ENCODE results near the gene GPR142.
A peak's percentile ranks its signal among the peaks of the same experiment; 100 is the strongest.

The GPR142 gene

DNA sequence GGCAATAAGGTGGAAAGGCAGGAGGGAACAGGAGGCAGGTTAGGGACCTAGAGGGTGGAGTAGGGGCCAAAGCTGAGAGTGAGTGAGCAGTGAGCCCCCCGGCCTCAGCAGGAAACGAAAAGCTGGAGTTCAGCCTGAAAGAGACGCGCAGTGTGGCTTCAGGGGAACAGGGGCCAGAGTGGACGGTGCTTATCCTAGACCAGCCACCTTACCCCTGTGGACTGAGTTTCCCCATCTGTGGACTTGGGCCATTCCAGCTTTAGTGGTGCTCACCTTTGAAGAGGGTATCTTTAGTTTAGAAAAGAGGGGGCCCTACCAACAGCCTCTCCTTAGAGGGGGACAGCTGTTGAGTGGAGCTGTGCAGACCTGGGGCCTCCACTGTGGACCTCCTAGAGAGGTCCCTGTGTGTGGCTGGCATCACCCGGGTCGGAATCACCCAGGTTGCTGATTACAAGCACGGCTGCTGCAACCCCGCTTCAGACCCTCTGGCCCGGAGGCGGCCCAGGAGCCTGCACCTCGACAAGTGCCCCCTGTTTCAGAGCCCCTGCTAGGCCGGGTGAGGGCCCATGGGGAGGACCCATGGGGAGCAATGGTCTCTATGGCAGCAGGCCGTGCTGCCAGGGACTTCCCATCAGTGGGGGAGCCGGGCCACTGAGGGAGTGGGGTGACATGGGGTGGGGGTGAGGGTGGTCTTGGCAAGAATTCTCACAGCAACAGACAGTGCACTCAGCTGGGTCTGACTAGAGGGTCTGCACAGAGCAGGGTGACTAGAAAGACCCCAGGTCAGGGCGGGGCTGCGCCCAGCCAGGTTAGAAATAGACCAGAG lies 2.6 kb downstream of the GPR142 start:
- no peak for DNase-seq (ENCODE audit: low read depth)

DNA sequence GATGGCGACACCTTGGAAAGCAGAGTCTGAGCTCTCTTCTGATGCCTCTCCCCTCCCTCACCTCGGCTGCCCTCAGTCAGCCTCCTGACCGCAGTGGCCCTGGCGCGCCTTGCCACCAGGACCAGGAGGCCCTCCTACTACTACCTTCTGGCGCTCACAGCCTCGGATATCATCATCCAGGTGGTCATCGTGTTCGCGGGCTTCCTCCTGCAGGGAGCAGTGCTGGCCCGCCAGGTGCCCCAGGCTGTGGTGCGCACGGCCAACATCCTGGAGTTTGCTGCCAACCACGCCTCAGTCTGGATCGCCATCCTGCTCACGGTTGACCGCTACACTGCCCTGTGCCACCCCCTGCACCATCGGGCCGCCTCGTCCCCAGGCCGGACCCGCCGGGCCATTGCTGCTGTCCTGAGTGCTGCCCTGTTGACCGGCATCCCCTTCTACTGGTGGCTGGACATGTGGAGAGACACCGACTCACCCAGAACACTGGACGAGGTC lies 4.4 kb downstream of the GPR142 start:
- DNase-seq (ENCODE audit: low read depth): no peak

DNA sequence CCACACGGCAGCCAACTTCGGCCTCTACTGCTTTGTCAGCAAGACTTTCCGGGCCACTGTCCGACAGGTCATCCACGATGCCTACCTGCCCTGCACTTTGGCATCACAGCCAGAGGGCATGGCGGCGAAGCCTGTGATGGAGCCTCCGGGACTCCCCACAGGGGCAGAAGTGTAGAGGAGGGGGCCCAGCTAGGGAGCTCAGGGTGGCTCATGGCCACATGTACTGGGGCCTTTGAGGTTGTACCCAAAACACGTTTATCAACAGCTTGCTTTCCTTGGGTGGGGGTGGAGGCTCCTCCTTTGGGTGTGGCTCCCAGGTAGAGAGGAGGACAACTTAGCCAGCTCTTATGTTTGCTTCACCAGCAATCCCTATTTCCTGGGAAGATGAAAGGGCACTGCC lies 5.1 kb downstream of the GPR142 start:
- DNase-seq (ENCODE audit: low read depth): no peak

DNA sequence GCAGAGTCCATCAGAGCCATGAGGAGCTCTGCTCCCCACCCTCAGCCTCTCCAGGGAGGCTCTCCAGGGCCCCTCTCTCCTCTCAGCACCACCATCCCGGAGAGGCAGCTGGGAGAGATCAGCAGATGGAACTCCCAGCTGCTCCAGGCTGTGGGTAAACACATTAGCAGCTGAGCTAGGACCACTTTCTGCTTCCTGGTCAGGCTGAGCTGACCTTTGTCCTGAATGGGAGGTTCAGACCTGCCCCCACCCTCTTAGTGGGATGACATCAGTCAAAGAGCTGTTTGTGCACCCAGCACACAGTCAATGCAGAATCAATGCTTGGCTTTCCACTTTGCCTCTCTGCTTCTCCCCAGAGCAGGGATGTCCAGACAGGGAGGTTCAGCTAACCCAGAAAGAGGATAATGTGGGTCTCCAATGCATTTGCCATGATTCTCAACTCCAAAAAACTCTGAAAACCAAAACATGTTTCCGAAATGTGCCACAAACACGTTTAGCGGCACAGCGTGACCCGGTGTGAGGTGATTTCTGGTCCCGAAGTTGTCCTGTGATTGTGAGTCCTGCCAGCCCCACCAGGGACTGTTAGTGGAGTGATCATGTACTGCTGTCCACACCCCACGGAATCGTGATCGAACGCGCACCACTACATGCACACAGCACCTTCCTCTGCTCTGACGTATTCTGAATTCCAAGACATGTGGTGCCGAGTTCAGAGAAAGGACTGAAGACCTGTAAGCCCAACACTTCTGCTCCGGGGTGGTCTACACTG lies 6.7 kb downstream of the GPR142 start:
- no peak for DNase-seq (ENCODE audit: low read depth)

DNA sequence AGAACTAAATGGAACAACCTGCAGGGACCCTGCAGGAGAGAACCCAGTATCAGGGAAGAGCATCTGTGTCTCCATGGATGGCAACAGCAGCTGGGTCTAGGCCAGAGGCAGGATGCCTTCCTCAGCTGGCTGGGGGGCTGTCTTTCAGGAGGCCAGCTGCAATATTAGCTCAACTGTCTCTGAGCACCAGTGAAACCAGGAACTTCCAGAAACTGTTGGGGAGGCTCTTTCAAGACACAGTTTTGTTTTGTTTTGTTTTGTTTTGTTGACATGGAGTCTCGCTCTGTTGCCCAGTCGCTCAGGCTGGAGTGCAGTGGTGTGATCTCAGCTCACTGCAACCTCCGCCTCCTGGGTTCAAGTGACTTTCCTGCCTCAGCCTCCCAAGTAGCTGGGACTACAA lies 7.6 kb downstream of the GPR142 start:
- DNase-seq (ENCODE audit: low read depth): no peak

DNA sequence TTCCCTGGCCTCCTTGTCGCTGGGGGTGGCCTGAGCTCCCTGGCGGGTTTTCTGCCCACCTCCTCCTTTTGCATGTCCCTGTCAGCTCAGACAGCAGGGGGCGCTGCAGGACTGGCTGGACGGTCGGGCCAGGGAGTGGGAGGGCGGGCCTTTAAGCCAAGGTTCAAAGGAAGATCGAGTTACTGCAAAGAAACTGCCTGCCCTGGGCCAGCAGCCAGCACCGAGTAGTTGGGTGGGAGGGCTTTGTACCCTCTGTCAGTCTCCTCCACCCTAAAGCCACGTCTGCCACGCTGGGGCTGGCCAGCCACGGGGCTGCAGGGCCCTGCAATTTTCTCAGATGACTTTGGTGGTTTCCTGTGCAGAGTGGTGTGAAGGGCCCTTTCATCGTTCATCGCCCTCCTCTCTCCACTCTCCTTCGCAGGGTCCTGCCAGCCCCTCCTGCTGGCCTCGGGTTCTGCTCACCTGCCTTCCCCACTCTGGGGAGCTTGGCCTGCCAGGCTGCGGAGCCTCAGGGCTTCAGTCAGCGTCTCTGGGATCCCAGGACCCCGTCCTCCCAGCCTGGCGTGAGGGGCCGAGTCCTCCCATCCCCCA lies 12.3 kb downstream of the GPR142 start:
- peak; percentile 29 for DNase-seq (ENCODE audit: low read depth)

DNA sequence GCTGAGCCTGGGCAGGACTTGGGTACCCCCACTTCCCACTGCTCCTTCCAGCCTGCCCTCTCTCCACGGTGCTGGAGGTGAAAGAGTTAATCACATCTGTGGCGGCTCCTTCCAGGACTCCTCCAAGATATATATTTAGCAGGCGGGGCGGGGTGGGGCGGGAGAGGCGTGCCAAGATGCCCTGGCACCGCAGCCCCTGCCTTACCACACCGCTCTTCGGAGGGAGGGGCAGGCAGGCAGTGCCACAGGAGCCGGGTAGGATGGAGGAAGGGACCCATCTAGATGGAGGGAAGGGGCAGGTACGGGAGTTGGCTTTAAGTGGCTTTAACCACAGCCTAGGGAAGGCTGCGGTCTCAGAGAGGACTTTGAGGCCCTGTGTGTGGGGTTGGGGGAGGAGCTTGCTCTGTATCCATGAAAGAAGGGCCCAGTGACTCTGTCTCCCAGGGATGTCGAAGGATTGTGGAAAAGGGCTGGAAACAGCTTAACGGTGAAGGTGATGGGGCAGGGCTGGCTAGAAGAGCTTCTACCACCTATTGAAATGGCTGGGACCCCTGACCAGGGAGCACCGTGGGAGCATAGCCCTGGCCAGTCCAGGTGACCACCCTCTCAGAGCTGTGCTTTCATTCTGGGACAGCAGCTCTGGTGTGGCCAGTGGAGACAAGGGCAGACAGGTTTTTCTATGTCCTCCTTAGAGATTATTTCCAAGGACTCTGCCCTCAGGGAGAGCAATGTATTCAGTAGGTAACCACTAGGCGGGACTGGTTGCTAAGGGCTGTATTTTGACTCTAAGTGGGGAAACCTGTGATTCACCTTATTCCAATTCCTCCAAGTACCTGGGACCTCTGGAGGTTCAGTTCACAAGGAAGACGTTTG lies 13.0 kb downstream of the GPR142 start:
- no peak for DNase-seq (ENCODE audit: low read depth)

DNA sequence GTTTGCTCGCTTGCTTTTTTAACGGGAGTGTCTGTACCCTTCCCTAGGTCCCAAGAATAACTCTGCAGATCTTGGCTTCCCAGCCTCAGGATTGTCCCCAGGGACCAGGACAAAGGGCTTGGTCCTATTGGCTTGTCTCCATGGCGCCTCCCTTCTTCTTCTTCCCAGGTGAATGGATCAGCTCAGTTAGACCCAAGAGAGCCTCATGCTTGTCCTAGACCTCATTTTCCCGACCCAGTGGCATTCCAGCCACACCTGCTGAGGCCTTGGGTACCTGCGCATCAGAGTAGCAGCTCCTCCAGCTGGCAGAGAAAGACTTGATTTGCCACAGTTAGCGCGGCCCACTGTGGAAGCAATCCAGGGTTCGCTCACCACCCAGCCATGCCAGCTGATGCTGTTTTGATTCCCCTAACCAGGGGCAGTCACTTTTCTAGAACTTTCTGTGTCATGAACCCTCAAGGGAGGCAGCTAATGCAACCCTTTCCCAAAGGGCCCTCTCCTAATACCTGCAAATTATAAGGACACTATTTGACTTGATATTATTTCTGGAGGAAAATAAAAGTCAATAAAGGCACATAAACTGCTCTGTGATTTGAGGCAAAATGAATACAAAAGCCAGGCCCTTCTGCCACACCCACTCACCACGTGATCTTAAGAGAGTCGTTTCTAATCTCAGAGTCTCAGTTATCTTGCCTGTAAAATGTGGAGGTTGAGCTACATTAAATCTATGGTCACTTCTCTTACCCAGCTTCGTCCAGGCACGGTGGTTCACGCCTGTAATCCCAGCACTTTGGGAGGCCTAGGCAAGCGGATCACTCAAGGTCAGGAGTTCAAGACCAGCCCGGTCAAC lies 13.9 kb downstream of the GPR142 start:
- DNase-seq (ENCODE audit: low read depth): no peak

DNA sequence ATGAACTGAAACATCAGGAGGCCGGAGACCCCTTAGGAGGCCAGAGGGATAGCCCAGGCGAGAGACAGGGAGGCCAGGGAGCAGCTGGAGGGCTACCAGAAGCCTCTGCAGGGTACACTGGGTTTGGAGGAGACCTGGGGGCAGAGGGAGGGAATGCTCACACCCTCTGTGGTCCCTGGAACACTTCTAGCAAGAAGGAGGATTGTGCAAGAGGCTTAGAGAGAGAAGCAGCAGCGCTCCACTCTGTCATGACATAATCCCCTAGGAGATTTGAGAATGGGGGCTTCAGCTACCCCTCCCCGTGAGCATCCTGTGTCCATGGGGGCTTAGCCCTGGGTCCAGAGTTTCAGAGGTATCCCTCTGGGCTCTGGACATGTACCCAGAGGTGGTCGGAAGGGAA lies 15.8 kb downstream of the GPR142 start:
- no peak for DNase-seq (ENCODE audit: low read depth)

DNA sequence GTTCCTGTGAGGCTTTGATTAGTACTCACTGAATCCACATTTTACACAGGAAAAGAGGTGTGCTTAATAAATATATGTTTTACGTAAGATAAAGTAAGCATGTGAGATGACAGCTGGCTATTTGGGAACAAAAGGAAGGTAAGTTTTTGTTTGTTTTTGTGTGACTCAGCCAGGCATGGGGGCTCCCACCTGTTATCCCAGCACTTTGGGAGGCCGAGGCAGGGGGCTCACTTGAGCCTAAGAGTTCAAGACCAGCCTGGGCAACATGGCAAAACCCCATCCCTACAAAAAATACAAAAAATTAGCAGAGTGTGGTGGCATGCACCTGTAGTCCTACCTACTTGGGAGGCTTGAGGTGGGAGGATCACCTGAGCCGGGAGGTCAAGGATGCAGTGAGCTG lies 17.9 kb downstream of the GPR142 start:
- DNase-seq (ENCODE audit: low read depth): no peak

DNA sequence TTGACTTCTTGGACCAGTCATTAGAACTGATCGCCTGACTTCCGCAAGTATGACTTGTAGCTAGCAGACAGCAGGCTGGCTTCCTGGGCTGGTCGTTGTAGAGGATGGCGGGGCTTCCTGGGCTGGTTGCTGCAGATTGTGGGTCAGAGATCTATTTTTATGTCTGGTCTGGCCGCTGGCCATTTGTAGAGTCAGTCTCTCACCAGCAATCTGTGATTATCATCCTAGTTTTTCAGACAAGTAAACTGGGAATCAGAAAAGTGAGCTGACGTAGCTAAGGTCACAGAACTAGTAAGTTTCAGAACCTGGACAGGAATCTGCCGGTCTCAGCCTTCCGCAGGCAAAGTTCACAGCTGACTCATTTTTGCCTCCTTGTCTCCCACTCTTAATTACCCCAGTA lies 19.1 kb downstream of the GPR142 start:
- no peak for DNase-seq (ENCODE audit: low read depth)

DNA sequence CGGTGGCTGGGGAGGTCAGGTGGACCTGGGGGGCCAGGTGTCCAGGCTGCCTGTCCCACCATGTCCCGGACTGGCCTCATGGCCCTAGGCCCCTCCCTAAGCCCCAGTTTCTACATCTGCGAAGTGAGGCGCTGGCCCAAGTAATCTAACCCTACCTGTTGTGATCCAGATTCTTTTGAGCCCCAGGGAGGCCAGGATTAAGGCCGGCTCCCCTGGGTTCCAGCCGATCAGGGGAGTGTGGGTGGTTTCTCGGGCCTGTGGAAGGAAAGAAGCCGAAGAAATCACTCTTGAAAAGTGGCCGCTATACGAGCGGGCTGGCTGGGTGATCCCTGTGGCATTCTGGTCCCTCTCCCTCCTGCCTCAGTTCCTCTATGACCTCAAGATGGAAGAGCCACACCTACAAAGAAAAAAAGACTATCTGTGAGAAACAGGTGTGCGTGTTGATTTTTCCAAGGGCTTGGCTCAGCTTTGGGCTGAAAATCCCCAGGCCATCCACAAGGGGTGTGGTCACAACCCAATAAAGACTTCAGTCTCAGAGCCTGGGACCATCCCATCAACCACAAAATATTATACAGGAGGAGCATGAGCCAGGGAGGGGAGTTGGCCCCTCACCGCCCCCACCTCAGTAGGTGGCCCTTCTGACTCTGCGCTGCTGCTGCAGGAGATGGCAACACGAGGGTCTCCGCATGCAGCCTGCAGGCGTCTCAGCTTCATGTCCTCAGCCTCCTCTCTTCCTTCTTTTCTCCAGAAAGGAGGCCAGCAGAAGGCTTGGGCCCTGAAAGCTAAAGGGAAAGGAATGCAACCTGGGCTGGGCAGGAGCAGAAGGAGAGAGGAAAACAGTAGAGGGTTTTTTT lies 20.3 kb downstream of the GPR142 start:
- no peak for DNase-seq (ENCODE audit: low read depth)

DNA sequence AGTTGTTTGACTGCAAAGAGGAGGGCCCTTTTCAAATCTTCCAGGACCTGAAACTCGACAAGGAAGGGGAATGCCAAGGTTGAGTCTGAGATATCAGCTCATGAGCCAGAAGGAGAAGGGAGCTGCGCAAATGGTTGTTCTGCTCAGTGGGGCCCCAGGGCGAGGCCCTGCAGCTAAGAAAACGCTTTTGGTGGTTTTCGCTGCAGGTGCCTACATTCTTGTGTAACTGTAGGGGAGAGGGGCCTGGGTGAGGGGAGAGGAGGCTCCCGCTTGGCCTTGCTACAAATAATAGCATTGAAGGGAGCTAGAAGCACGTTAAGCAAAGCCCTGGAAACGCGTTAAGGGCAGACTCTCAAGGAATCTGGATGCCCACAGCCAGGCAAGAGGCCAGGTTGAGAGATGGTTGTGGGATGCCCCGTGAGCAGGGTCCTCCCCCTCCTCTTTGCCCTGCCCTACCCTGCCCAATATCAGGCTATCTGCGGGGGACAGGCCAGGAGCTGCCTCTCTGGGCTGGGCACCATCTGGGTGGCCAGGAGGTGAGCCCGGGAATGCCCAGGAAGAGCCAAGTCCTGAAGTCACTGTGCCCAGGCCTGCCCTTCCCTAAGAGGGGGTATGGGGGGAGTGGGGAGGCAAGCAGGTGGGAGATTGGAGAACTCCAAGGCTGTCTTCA lies 21.9 kb downstream of the GPR142 start:
- DNase-seq (ENCODE audit: low read depth): no peak

DNA sequence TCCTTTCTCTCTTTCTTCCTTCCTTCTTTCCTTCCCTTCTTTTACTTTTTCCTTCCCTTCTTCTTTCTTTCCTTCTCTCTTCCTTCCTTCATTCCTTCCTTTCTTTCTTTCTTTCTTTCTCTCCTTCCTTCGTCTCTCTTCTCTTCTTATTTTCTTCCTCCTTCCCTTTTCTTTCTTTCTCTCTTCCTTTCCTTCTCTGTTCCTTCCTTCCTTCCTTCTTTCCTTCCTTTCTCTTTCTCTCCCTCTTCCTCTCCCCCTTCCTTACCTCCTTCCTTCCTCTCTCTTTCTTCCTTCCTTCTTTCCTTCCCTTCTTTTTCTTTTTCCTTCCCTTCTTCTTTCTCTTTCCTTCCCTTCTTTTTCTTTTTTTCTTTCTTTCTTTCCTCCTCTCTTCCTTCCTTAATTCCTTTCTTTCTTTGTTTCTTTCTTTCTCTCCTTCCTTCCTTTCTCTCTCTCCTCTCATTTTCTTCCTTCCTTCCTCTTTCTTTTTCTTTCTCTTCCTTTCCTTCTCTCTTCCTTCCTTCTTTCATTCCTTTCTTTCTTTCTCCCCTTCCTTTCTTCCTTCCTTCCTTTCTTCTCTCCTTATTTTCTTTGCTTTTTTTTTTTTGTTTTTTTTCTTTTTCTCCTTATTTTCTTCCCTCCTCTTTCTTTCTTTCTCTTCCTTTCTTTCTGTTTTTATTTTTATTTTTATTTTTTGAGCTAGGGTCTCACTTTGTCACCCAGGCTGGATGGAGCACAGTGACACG lies 22.8 kb downstream of the GPR142 start:
- DNase-seq (ENCODE audit: low read depth): no peak

DNA sequence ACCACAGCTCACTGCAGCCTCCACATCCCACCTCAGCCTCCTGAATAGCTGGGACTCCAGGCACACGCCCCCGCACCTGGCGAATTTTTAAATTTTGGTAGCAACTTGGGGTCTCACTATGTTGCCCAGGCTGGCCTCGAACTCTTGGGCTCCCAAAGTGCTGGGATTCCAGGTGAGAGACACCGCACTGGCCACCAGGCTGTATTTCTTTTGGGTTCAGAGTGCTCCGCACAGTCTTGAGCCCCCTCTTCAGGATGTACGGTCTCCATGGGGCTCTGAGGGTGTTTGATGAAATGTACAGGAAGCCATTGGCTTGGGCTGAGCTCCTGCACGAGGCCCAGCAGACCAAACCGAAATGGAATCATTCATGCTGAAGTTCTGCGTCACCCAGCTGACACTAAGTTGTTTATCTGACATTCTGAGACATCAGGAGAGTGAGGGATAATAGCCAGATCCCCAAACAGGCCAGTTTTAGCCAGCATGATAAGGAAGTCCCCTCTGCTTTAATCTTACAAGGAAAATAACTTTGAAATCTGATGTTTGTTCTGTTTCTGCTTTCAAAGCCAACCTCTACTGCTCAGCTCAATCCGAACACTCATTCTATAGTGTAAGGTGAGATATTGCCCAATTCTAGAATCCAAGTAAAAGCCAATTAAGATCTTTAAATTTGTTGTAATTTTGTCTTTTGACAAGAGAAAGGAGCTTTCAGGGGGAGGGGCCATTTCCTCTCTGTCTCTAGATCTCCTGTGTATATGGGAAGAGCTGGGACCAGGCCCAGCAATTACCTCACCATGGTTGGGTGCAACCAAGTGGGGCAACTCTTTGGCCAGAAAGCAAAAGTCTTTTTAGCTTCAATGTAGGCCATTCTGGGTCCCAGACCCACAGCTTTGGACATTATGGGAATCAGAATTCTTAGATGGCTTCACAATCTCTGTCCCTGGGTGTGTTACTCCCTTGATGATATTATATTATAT lies 23.7 kb downstream of the GPR142 start:
- no peak for DNase-seq (ENCODE audit: low read depth)

DNA sequence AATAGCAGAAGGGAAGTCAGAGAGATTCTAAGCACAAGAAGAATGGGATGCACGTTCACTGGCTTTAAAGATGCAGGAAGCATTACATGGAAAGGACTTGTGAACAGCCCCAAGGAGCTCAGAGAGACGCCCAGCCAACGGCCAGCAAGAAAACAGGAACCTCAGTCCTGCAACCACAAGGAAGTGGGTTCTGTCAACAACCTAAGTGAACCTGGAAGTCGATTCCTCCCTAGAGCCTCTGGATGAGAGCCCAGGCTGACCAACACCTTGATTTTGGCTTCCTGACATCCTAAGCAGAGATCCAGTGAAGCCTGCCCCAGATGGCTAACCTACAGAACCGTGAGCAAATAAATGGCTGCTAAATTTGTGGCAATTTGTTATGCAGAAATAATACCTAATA lies 24.5 kb downstream of the GPR142 start:
- no peak for DNase-seq (ENCODE audit: low read depth)

DNA sequence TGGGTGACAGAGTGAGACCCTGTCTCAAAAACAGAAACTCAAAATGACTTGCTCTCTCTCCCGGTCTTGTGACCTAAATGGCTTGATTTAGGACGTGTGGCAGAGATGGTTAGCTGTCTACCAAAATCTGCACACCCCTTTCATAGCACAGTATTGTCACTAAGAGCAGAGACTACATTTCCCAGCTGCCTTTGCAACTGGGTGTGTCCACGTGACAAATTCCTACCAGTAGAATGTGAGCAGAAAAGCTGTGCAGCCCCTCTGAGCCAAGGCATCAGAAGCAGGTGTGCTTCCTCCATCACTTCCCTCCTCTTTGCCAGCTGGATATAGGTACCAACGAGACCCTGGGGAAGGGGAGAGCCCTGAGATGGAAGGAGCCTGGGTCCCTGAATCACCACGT lies 25.5 kb downstream of the GPR142 start:
- no peak for DNase-seq (ENCODE audit: low read depth)
